ENCODE results near the gene WNK4. TPM values are rescaled to one million over a fixed set of nuclear protein-coding genes. Genes with fewer than 3 reads are reported as not detected.

WNK4 gene
- total and polyA plus RNA-seq, 10 of the 15 experiments (the other 5 are each of a cell fraction or from before 2014, with no cell fraction given): 0.06 to 0.29 (median 0.13) TPM; not detected in 5

DNA sequence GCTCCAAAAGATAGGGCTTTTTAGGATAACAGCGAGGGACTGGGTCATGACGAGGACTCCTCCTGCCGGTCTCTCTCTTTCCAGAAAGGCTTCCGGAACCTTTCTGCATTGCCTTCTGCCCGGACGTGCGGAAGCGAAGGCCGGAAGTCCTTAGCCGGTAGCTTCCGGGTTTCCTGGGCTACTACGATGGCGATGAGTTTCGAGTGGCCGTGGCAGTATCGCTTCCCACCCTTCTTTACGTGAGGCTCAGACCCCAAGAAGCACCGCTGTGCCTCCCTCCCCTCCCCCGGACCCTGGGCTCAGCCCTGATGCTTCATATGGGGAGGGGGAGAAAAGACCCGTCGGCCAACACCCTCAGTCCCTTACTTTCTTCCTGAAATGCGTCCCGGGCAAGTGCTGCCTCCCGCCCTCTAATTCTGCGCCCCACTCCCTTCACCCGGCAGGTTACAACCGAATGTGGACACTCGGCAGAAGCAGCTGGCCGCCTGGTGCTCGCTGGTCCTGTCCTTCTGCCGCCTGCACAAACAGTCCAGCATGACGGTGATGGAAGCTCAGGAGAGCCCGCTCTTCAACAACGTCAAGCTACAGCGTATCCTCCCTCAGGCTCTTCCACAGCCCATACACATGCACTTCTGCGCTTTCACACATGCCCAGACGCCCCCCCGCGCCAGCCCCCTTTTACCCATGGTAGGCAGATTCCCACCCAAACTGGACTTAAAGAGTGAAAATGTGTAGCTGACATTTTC is 6.9 kb upstream of the WNK4 start, which contains the start of gene VPS25 (continued):
- TF ChIP-seq PBX3 (IDR thresholded peaks at IDR 0.05; ENCODE audit: insufficient replicate concordance, low read depth, low read length): no peak
- TF ChIP-seq RFX5 (IDR thresholded peaks at IDR 0.05; ENCODE audit: low read depth, low read length): no peak
- TF ChIP-seq ETV6 (conservative IDR thresholded peaks at IDR 0.05 in 1 of 2, IDR thresholded peaks at IDR 0.05 in 1 of 2; ENCODE audit: borderline replicate concordance in 1 of 2, low read depth in 1 of 2): peak; percentile 31 to 94; a peak in 2 of 4 replicates
- TF ChIP-seq POU2F2 (IDR thresholded peaks at IDR 0.05; ENCODE audit: borderline replicate concordance, low read depth, low read length): peak; percentile 87; the same call in 2 of the 3 replicates
- no peak for TF ChIP-seq BCL3 (IDR thresholded peaks at IDR 0.05; ENCODE audit: borderline replicate concordance, insufficient read depth, low read depth, low read length, poor library complexity, severe bottlenecking)
- TF ChIP-seq, protein P1, sequence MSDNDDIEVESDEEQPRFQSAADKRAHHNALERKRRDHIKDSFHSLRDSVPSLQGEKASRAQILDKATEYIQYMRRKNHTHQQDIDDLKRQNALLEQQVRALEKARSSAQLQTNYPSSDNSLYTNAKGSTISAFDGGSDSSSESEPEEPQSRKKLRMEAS (IDR thresholded peaks at IDR 0.05; ENCODE audit: low read depth, low read length): no peak
- TF ChIP-seq NFYA (IDR thresholded peaks at IDR 0.05; ENCODE audit: borderline replicate concordance, low read depth, low read length): no peak
- peak; percentile 98 for TF ChIP-seq POLR2AphosphoS5 (IDR thresholded peaks at IDR 0.05; ENCODE audit: low read length)
- TF ChIP-seq ZNF592 (IDR thresholded peaks at IDR 0.05): no peak
- TF ChIP-seq ZSCAN29 (IDR thresholded peaks at IDR 0.05): no peak
- no peak for TF ChIP-seq RAD21 (IDR thresholded peaks at IDR 0.05; ENCODE audit: insufficient read depth, low read depth, low read length)
- TF ChIP-seq SREBF1 (IDR thresholded peaks at IDR 0.05; ENCODE audit: low read length): no peak
- peak; percentile 65; the same call in 1 of the 2 replicates for TF ChIP-seq GATAD2B (conservative IDR thresholded peaks at IDR 0.05; ENCODE audit: low read depth)
- TF ChIP-seq KAT2A (conservative IDR thresholded peaks at IDR 0.05; ENCODE audit: control insufficient read depth, low read depth, low read length): no peak

All from GM12878 (cell line).